NCI-H1105 (cell line): ENCODE measurements around the gene SHLD1.

Experiments
- DNase-seq: peaks from one replicate; lab custom pipeline; 2025; lab: John Stamatoyannopoulos, UW

SHLD1 gene

DNA sequence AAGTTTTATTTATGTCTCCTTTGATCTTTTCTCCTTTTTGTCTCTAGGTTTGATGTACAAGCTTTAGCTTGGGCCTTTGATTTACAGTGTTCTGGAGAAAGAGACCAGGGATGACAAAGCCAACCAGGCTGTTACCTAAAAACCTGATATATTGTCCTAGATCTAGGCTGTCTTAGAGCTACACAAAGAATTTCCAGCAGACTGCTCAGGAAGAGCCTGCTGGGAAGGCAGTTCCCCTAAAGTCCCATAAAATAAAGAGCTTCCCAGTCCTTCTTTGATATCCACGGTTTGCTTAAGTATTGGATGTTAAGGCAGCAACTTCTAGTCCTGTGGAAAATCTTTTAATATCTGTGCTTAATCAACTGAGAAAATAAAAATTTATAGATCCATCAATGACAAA lies 70.5 kb downstream of the SHLD1 start:
- DNase-seq = no peak

DNA sequence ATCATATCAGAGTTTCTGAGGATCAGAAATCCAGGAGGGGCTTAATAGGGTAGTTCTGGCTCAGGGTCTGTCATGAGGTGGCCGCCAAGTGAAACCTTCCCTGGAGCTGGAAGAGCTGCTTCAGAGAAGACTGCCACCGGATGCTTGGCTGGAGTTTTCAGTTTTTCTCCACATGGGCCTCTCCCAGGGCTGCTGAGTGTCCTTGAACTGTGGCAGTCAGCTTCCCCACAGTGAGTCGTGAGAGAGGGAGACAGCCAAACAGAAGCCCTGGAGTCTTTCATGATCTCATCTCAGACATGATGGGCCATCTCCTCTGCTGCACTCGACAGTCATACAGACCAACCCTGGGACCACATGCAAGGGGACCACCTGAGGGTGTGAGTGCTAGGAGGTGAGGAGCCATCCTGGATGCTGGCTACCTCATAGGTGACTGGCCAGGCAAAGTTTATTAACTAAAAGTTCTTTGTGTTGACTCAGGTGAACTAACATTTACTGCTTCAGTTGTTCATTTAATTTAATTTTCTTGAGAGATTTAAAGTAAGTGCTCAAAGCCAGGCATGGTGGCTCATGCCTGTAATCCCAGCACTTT lies 71.5 kb downstream of the SHLD1 start:
- no peak for DNase-seq

DNA sequence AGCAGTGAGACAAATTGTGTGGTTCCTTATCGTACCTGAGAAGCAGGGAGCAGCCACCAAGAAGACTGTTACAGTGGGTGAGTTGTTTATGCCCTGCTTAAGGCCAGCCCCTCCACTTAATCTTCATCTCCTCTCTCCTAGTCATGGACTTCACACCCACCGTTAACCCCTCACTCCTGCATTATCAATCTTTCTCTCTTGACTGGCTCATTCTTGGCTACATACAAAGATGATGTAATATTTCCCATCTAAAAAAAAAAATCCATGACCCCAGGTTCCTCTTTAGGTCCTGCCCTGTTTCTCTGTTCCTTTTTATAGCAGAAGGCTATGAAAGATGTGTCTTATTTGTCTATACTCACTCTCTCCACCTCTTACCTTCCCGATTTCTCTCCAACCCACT lies 72.4 kb downstream of the SHLD1 start:
- no peak for DNase-seq

DNA sequence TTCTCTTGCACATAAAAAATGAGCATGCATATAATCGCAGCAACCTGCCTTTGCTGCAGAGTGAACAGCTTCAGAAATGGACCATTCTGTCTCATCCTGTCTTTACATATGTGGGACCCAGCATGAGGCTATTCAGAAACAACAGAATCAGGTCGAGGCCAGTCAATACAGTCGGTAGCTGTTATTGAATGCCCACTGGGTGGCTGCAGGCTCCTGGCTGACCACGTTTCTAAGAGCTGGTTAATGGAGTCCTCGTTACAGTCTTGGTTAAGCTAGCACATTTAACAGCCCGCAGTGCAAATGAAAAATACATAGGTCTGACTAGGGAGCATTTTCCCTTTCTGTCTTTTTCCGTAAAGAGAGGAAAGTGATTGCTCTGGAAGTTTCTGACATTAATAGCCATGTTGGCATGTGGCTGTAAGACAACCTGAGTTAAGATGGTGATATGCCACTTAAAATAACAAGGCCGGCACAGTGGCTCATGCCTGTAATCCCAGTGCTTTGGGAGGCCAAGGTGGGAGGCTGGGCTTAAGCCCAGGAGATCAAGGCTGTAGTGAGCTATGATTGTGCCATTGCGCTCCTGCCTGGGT lies 75.0 kb downstream of the SHLD1 start:
- DNase-seq = no peak

DNA sequence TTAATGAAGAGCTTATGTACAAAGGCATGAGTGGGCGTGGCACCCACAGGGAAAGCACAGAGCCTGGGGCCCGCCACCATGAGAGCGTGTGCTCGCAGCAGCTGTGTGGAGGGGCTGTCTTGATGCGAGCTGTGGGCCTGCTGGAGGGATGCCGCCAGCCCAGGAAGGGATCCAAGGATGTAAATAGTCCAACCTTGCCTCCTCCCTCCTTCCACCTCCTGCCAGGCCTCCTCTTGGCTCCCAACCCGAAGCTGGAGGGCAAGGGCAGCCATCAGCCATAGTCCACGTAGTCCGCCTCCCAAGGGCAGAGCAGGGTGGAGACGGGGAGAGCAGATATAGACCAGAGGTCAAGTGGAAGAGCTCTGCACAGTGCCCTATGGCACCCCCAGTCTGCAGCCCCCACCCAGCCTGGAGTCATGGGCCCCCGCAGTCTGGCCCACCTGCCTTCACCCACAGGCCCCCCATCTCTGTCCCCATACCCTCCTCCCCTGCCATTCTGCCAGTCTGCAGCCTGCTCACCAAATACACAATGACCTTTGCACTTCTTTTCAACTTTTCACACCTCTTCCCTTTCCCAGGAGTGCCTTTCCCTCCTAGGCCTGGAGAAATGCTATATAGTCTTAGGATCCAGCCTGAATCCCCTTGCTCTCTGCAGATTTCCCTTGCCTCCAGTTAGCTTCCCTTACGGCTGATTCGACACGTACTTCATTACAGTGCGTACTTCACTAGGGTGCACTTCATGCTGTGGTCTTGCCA lies 77.1 kb downstream of the SHLD1 start:
- no peak for DNase-seq

DNA sequence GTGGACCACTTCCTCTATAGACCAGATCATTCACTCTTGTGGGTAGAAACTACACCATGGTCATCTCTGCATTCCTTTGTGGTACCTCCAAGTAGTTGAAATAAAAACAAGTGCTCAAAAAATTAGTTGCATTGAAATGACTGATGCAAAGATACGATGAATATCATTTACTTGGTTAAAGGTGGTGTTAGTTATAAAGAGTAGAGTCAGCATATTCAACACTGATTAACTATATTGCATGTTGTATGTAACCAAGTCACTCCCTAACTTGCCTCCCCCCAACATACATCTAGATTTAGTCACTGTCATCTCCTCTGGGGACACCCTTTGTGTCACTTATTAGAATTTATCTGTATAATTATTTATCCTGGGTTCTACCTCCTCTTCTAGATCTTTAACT lies 77.7 kb downstream of the SHLD1 start:
- DNase-seq = no peak

DNA sequence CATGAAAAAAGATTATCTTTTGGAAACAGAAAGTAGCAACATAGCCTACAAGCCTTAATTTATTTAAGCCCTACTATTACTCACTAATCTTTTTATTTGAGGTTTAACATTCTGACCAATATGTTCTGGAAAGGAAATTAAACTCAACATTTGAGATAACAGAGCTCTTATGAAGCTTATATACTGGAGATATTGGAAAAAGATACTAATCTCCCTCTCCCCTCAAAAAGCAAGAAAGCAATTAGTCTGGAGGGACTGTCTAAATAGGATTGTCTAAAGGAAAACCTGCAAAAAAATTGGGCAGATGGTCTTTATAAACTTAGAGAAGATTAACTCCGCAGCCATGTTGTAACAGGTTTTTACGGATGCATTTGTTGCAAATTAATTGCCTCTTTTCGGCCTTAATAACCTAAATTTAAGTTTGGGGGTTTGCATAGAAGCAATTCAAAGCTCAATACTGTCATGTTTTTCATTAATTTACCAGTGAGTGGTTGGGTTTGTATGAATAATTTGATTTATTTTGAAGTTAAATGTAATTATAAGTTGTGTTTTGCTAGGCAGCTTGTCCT lies 79.1 kb downstream of the SHLD1 start:
- DNase-seq = no peak

DNA sequence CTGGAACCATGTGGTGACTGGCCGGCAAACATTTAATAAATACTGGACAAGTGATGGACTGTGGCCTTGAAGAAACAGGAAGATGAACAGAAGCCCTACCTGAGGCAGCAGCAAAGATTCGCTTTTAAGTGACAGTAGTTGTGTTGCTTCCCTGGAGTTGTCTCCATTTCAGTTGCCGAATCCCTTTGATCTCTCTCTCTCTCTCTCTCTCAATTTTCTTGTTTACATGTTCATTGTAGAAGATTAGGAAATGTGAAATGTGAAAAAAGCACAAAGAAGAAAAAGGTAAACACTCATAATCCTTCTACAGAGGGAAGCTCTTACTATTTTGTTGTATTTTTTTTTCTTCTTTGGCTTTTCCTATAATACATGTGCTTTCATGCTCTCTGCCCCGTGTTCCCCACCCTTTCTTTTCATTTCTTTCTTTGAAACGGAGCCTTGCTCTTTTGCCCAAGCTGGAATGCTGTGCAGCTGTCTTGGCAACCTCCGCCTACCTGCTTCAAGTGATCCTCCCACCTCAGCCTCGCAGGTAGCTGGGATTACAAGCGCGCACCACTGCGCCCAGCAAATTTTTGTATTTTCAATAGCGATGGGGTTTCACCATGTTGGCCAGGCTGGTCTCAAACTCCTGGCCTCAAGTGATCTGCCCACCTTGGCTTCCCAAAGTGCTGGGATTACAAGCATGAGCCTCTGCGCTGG lies 81.5 kb downstream of the SHLD1 start:
- DNase-seq = no peak

DNA sequence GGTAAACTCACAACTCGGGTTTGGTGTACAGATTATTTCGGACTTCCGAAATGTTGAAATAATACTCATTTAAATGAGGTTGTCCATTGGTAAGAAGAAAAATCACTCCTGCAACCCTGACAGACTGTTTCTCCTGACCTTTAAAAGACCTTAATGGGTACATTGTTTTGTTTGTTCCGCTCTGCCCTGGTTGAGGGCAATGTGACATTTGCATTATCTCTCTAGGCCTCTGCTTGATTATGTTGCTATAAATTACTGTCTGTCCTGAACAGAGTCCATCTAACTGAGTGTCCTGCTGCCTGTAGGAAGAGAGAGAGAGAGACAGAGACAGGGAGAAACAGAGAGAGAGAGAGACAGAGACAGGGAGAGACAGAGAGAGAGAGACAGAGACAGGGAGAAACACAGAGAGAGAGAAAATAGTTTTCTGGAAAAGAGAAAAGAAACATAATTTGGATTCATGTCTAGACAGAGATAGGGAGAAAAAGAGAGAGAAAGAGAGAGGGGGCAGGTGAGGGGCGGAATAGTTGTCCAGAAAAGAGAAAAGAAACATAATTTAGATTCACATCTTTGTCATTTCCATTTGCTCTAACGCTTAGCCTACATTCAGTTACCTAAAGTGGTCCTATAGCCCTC lies 83.2 kb downstream of the SHLD1 start:
- no peak for DNase-seq

DNA sequence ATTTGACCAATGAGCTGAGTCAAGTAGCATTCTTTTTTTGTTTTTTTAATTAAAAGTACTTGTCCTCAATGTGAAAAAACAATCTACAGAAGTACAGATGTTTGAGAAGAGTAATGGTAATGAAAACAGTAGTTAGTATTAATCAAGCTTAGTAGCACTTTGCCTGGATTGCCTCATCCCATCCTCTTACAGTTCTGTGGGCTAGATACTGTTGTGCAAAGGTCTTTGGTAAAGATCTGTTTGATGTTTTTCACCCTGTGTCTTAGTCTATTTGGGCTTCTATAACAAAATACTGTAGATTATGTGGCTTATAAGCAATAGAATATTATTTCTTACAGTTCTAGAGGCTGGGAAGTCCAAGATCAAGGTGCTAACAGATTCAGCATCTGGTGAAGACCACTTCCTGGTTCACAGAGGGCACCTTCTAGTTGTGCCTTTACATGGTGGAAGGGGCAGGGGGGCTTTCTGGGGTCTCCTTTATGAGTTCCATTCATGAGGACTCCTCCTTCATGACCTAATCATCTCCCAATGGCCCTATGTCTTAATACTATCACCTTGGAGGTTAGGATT lies 84.3 kb downstream of the SHLD1 start:
- DNase-seq = no peak

DNA sequence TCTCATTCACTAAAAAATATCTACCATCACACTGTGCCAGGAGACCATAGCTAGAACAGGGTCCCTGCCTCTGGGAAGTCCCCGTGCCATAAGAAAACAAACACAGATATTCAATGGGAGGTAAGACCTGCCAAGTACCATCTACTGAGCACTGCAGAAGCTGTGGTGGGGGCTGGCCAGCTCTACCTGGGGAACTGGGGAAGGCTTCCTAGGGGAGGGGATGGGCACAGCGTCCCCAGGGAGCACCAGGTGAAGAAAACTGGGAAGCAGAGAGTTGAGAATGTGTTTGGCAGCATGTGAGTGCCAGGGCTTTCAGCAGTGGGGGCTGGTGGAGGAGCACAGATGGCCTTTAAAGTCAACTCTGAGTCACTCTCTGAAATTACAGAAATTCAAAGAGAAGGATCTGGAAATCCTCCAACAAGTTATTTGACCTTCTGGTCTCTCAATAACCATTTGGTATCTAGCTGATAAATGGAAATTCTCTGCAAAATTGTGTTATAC lies 85.2 kb downstream of the SHLD1 start:
- DNase-seq = peak; percentile 20

DNA sequence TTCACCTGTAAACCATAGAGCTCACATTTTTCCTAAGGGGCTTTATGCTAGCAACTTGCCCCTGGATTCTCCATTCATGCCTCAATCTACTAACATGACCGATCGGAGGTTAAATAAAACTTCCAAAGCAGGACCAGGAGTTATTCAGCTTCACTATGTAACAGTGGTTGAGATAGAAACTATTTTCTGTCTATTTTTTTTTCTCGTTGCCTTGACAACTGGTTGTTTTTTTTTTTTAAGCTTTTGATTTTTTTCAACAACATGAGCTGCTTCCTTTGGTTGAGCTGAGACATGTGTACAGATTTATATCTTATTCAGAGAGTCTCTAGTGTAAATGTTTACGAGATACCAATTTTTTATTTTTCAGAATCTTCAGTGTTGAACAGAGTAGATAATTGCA lies 85.7 kb downstream of the SHLD1 start:
- no peak for DNase-seq

DNA sequence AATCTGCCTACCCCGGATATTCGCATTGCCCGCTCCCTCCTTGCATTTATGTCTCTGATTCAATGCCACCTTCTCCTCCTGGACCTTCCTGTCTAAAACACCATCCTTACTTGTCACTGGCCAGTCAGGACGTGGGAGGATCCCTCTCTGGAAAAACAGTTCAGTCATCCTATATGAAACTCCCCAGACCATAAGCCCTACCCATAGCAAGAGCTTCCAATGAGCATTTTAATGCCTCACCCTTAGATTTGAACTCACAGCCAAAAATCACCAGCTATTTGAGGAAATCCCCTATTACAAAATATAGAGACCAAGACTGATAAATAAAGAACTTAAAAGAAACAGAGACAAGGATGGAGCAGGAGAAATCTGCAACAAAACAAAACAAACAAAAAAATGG lies 86.4 kb downstream of the SHLD1 start:
- no peak for DNase-seq

DNA sequence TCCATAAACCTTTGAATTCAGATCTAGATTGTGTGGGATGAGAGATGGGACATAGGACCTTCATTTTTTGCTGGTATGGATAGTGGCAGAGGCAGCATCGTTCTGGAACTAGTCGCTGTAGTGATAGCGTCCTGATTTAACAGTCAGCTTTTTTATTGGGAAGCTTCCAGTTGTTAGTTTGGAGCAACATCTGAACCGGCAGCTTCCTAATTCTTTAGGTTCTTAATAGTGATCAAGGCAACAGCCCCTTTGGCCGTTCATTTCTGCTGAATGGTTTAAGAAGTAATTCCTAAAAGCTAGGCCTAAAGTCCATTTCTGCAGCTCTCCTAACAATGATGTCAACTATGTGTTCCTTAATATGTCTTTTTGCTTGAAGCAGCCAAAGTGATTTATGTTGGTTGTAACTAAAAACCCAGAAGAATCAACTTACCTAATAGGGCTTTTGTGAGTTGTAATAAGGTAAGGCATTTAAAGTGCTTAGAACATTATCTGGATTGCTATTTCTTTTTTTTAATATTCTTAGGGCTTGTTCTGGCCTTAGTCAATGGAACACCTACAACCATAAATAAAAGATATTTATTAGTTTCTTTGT lies 90.3 kb downstream of the SHLD1 start:
- no peak for DNase-seq

DNA sequence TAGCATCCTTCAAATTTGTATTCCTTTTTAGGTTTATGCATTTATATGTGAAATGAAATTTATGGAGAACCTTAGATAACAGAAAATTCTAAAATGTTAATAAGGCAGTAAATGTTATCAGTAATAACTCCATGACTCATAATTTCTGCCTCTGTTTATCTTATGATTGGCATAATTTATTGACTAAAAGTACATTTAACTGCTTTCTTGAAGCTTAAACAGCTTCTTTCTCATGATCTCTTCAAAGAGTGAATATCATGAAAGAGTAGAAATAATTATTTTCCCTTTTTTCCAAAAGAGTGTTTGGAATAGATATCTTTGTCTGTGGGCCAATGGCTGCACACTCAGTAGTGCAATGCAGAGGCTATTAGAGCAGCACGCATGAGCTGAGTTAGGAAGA lies 91.3 kb downstream of the SHLD1 start:
- no peak for DNase-seq

DNA sequence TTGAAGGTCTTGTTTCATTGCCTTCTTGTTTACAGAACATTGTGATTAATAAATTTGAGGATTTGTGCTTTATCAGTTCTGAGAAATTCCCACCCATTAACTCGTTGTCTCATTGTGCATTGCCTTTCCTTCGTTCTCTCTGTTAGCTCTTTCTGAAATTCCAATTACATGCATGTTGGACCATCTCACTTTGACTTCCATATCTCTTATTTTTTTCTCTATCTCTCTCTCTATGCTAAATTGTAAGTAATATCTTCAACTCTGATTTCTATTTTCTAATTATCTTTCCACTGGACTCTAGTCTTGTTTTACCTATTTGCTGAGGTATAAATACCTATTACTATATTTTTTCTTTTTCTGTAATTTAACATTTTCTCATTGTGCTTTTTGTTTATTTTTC lies 92.3 kb downstream of the SHLD1 start:
- no peak for DNase-seq

DNA sequence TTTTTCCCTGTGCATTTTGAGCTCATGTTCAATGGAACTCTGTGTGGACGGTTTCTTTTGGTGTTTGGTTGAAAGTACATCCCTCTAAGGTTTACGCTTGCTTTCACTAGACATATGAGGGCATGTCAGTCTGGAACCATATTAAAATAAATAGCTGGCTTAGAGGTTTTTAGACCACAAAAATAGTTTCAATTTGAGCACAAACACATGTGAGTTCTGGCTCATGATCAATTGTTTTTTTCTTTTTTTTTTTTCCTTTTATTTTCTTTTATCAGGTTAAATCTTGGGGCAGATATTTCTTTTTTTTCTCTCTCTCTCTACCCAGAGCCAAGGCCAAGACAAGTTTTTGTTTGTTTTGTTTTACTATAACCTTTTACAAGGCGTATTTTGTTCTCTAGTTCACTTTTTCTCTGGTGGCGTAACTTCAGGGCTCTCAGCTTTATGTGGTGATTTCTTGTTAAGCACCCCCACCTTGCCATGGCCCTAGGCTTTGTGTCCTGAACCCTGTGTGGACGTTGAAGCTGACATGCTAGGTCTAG lies 92.9 kb downstream of the SHLD1 start:
- no peak for DNase-seq

DNA sequence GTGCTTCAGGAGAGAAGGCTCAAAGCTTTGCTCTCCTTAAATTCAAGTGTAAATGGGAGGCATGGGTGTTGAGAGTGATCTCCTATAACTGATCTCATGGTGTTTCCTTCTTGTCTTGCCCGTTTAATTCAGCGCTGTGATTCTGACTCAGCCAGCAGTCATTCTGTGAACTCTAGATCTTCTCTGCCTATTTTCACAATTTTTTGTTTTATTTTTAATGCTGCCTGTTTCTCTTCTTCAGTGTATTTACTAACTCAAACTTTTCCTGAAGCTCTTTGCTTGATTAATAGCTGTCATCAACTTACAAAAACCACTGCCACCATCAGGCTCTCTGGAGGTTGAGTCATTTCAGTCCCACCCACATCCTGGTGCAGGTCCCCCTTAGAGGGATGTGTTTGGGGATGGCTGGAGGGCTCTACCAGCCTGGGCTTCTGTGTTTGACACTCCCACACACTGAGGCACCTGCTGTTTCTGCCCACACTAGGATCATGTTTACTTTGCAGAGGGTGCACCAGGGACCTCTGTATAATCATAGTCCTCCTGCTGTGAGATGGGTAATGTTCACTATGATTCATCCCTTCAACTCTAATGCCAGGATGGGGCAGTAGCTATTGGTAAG lies 94.0 kb downstream of the SHLD1 start:
- no peak for DNase-seq

DNA sequence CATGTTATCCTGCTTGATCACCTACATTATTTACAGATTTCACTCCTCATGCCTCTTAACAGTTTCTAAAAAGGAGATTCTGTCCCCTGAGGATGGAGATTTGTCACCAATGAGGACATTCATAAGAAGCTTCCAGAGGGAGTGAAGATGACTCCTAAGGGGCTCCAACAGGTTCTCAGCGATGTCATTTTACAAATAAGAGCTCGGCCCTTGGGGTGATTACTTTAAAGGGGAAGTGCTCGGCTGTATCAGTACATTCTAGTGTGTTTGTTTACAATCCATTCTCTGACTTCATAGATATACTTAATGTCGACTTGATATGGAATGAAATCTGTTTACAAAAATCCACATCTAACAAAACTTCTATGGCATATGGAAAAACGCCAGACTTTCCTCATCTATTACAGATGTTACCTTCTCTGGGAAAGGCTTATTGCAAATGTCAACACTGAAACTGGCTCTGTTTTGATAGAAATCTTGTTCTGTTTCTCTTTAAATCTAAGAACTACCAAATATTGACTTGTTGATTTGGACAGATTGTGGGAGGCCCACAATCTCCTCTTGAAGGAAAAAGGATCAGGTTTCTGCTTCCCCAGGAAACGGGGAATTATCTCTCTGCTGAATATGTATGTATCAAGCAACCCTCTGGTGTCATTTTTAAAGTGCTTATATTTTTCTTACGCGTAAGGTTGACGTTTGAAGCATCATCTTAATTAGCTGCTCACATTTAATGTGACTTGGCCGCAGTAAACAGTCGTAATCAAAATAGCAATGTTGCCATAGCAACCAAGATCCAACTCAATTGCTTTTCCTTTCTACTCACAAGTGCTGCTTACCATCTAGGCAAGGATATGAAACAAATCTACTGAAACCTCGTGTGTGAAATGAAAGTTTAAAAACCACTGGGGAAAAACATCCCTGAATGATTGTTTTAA lies 95.7 kb downstream of the SHLD1 start:
- DNase-seq = peak; percentile 20
